Measurements from ENCODE around the gene OR1J2. TPM values are rescaled to one million over a fixed set of nuclear protein-coding genes. Genes with fewer than 3 reads are reported as not detected.

The OR1J2 gene
- total RNA-seq, 1 donor from 2014 or later: not detected

DNA sequence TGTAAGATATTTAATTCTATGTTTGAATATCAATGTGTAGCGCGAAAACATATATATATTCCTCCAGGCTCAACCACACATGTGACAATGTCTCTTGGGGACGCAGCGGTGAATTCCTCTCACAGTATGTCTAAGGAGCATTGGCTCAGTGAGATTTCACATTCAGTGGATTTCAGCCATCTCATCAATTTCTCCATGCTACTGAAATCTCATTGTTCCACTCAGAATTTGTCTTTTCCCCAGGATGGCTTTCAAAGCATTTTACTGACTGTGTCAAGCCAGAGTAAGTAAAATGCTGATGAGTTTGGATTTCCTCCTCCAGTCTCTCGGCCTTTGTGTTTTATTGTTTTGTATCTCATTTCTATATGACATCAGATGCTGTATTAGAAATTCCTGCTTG lies 31.5 kb upstream of the OR1J2 start:
- peaks cover 1% of the 10 kb centered on the region for H3K27me3 Mint-ChIP-seq (ENCODE audit: unreplicated experiment)
- TF ChIP-seq, protein P1, sequence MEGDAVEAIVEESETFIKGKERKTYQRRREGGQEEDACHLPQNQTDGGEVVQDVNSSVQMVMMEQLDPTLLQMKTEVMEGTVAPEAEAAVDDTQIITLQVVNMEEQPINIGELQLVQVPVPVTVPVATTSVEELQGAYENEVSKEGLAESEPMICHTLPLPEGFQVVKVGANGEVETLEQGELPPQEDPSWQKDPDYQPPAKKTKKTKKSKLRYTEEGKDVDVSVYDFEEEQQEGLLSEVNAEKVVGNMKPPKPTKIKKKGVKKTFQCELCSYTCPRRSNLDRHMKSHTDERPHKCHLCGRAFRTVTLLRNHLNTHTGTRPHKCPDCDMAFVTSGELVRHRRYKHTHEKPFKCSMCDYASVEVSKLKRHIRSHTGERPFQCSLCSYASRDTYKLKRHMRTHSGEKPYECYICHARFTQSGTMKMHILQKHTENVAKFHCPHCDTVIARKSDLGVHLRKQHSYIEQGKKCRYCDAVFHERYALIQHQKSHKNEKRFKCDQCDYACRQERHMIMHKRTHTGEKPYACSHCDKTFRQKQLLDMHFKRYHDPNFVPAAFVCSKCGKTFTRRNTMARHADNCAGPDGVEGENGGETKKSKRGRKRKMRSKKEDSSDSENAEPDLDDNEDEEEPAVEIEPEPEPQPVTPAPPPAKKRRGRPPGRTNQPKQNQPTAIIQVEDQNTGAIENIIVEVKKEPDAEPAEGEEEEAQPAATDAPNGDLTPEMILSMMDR (IDR thresholded peaks at IDR 0.05; ENCODE audit: unreplicated experiment): no peak
- H3K27ac Mint-ChIP-seq (ENCODE audit: unreplicated experiment): no peak overlapping the region
- no peaks in the 10 kb centered on the region for H3K36me3 Mint-ChIP-seq (ENCODE audit: low read depth, unreplicated experiment)
- no peak for DNase-seq (ENCODE audit: low spot score)
- H3K4me1 Mint-ChIP-seq (ENCODE audit: unreplicated experiment): no peaks in the 10 kb centered on the region
- H3K9me3 Mint-ChIP-seq (ENCODE audit: unreplicated experiment): no peaks in the 10 kb centered on the region
- H3K4me3 Mint-ChIP-seq (ENCODE audit: unreplicated experiment): no peak overlapping the region

DNA sequence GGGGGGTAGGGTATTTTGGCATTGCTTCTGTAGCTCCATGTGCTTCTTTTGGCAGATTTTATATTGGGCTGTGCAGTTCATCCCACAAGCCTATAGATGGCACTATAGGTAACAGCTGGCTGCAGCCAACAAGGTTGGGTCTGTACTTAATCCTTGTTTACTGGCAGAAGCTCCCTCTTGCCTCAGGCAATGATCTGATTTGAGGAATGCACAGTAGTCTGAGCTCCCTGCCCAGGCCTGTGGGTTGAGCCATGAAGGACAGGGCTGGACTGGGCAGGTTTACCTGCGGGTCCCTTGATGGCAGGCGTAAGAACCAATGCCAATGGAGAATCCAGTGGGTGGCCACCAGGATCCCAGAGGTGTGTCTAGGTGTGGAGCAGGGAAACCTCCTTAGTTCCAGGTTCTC lies 11.7 kb upstream of the OR1J2 start:
- Mint-ChIP-seq H3K27me3 (ENCODE audit: unreplicated experiment) (peaks cover 2% of the 10 kb centered on the region), H3K4me3 (ENCODE audit: unreplicated experiment) (no peak overlapping the region), H3K4me1 (ENCODE audit: unreplicated experiment) (no peaks in the 10 kb centered on the region), H3K36me3 (ENCODE audit: low read depth, unreplicated experiment) (no peaks in the 10 kb centered on the region), H3K27ac (ENCODE audit: unreplicated experiment) (no peak overlapping the region), H3K9me3 (ENCODE audit: unreplicated experiment) (peaks cover 9% of the 10 kb centered on the region)
- TF ChIP-seq, protein P1 (IDR thresholded peaks at IDR 0.05; ENCODE audit: unreplicated experiment): peak; percentile 55
- peak; percentile 23 for DNase-seq (ENCODE audit: low spot score)

DNA sequence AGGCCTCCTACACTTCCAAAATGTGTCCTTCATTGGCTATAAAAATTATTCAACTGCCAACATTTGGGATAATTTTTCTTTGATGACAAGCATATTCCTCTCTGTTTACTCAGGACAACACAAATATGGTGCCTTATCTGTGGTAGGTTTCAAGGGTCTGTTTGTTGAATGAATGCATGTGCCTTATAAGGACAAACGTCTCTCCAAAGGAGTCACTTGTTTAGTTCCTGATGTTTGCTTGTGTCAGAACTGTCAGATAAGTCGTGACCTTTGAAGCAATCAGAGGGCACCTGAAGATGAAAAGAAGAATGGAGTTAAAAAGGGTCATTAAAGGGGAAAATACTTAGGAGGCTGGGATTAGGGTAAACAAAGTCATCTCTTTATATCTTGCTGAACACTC lies 3.6 kb upstream of the OR1J2 start:
- H3K27ac Mint-ChIP-seq (ENCODE audit: unreplicated experiment): no peak overlapping the region
- no peaks in the 10 kb centered on the region for H3K36me3 Mint-ChIP-seq (ENCODE audit: low read depth, unreplicated experiment)
- no peak overlapping the region for H3K4me3 Mint-ChIP-seq (ENCODE audit: unreplicated experiment)
- no peaks in the 10 kb centered on the region for H3K4me1 Mint-ChIP-seq (ENCODE audit: unreplicated experiment)
- peaks cover 3% of the 10 kb centered on the region for H3K9me3 Mint-ChIP-seq (ENCODE audit: unreplicated experiment)
- H3K27me3 Mint-ChIP-seq (ENCODE audit: unreplicated experiment): peaks cover 1% of the 10 kb centered on the region
- TF ChIP-seq, protein P1 (IDR thresholded peaks at IDR 0.05; ENCODE audit: unreplicated experiment): no peak
- no peak for DNase-seq (ENCODE audit: low spot score)

DNA sequence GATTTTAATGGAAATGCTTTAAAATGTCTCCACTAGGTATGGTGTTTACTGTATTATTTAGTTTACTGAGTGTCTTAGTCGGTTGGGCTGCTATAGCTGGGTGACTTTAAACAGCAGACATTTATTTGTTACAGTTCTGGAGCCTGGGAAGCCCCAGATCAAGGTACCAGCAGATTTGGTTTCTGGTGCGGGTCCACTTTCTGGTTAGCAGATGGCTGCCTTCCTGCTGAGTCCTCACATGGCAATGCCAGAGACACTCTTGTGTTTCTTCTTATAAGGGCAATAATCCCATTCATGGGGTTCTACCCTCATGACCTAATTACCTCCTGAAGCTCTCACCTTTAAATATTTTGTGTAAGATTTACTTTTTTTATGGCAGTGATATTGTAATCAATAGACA lies 7.6 kb downstream of the OR1J2 start:
- no peak overlapping the region for H3K4me3 Mint-ChIP-seq (ENCODE audit: unreplicated experiment)
- H3K4me1 Mint-ChIP-seq (ENCODE audit: unreplicated experiment): no peaks in the 10 kb centered on the region

DNA sequence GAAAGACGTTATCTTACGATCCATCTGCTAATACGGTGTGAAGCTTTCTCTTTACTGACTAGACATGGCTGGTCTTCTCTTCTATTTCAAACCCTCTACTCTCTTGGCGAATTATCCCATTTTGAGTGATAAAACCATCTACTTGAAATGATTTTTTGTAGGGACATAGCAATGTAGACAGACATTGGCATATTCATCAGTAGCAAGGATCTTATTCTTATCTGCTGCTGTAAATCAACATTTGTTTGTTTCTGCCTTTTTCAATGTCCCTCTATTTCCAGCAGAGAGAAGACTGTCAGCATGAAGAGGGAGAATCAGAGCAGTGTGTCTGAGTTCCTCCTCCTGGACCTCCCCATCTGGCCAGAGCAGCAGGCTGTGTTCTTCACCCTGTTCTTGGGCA lies 8.2 kb downstream of the OR1J2 start, which contains the start of gene OR1J4:
Gene OR1J4, plus strand, starts transcription at position 301 of the 400 bp plus-strand sequence. Its CDS starts 0 bp downstream, at position 301.
- H3K4me1 Mint-ChIP-seq (ENCODE audit: unreplicated experiment): no peaks in the 10 kb centered on the region
- H3K36me3 Mint-ChIP-seq (ENCODE audit: low read depth, unreplicated experiment): no peaks in the 10 kb centered on the region
- no peaks in the 10 kb centered on the region for H3K9me3 Mint-ChIP-seq (ENCODE audit: unreplicated experiment)
- TF ChIP-seq, protein P1 (IDR thresholded peaks at IDR 0.05; ENCODE audit: unreplicated experiment): no peak
- H3K27ac Mint-ChIP-seq (ENCODE audit: unreplicated experiment): no peak within 1 kb of the TSS
- no peak for DNase-seq (ENCODE audit: low spot score)
- peaks cover 3% of the 10 kb centered on the region for H3K27me3 Mint-ChIP-seq (ENCODE audit: unreplicated experiment)
- H3K4me3 Mint-ChIP-seq (ENCODE audit: unreplicated experiment): no peak within 1 kb of the TSS

More for the DNA sequence above, 7.6 kb downstream of the OR1J2 start:
- H3K27ac Mint-ChIP-seq (ENCODE audit: unreplicated experiment): no peak overlapping the region
- TF ChIP-seq, protein P1 (IDR thresholded peaks at IDR 0.05; ENCODE audit: unreplicated experiment): no peak
- H3K36me3 Mint-ChIP-seq (ENCODE audit: low read depth, unreplicated experiment): no peaks in the 10 kb centered on the region
- H3K9me3 Mint-ChIP-seq (ENCODE audit: unreplicated experiment): no peaks in the 10 kb centered on the region
- peaks cover 3% of the 10 kb centered on the region for H3K27me3 Mint-ChIP-seq (ENCODE audit: unreplicated experiment)
- no peak for DNase-seq (ENCODE audit: low spot score)
